GM23338 (cell line): ENCODE data around the gene AGPS.

Experiments used
- CREB1 ChIP-seq: fragments of 250-450 bp; sonication (Bioruptor Pico); IDR thresholded peaks from 2 replicates; pipeline ENCODE4 v1.5.0; 2020; ENCODE audit warnings: low read depth, mild to moderate bottlenecking, moderate library complexity
- CTCF ChIP-seq, 2 experiments: fragments of 200-600 bp in 1 of 2; sonication (generic) in 1 of 2; conservative IDR thresholded peaks; 2 replicates each; pipeline versions ENCODE4 v1.5.1 to v1.6.1; 2016 to 2017; ENCODE audit warnings: antibody characterized with exemption in 2 of 2, low read depth in 2 of 2, mild to moderate bottlenecking in 2 of 2, moderate library complexity in 1 of 2
- ETS1 ChIP-seq: IDR thresholded peaks from 2 replicates; pipeline ENCODE4 v1.6.1; 2016; ENCODE audit warnings: antibody characterized with exemption
- EZH2 ChIP-seq: fragments of 200-600 bp; sonication (generic); IDR thresholded peaks from one replicate; pipeline ENCODE4 v1.8.0; 2017; ENCODE audit warnings: antibody characterized with exemption, mild to moderate bottlenecking, low read depth; ENCODE audit not compliant: unreplicated experiment
- EZH2phosphoT487 ChIP-seq: fragments of 200-600 bp; sonication (generic); IDR thresholded peaks from one replicate; pipeline ENCODE4 v1.8.1; 2018; ENCODE audit warnings: antibody characterized with exemption; ENCODE audit not compliant: unreplicated experiment
- JUNB ChIP-seq: IDR thresholded peaks from one replicate; pipeline ENCODE4 v1.6.1; 2016; ENCODE audit warnings: antibody characterized with exemption; ENCODE audit not compliant: unreplicated experiment
- NANOG ChIP-seq: IDR thresholded peaks from 2 replicates; pipeline ENCODE4 v1.6.1; 2016; ENCODE audit warnings: antibody characterized with exemption, borderline replicate concordance
- POLR2AphosphoS5 ChIP-seq: IDR thresholded peaks from 2 replicates; pipeline ENCODE4 v1.6.1; 2016; ENCODE audit warnings: antibody characterized with exemption, low read depth
- REST ChIP-seq: IDR thresholded peaks from one replicate; pipeline ENCODE4 v1.6.1; 2018; ENCODE audit warnings: antibody characterized with exemption; ENCODE audit not compliant: unreplicated experiment
- STAT1 ChIP-seq: IDR thresholded peaks from one replicate; pipeline ENCODE4 v1.6.1; 2016; ENCODE audit warnings: antibody characterized with exemption; ENCODE audit not compliant: unreplicated experiment
- ZNF331 ChIP-seq: fragments of 250-450 bp; sonication (Bioruptor Pico); IDR thresholded peaks from 2 replicates; pipeline ENCODE4 v1.5.0; 2020; ENCODE audit warnings: low read depth, mild to moderate bottlenecking, moderate library complexity
- ZNF462 ChIP-seq: fragments of 250-450 bp; sonication (Bioruptor Pico); IDR thresholded peaks from 2 replicates; pipeline ENCODE4 v1.5.0; 2020; ENCODE audit warnings: mild to moderate bottlenecking, moderate library complexity

- TF ChIP-seq CTCF (conservative IDR thresholded peaks at IDR 0.05; ENCODE audit: low read depth in 2 of 2) (no peak), POLR2AphosphoS5 (no peak), EZH2 (no peak), EZH2phosphoT487 (no peak), REST (no peak), STAT1 (no peak), CREB1 (no peak), JUNB (no peak), ETS1 (no peak), ZNF462 (CRISPR knock-in tag) (no peak), ZNF331 (CRISPR knock-in tag) (no peak), NANOG (no peak)
These were observed 91.7 kb downstream of the AGPS start for GRCh38 chr2:177484180-177484795.
